ENCODE measurements around the gene PSMC3IP. TPM values are rescaled to one million over a fixed set of nuclear protein-coding genes. Genes with fewer than 3 reads are reported as not detected.

The PSMC3IP gene
- total and polyA plus RNA-seq, 4 donors: 0.58 to 3.0 (median 1.1) TPM

DNA sequence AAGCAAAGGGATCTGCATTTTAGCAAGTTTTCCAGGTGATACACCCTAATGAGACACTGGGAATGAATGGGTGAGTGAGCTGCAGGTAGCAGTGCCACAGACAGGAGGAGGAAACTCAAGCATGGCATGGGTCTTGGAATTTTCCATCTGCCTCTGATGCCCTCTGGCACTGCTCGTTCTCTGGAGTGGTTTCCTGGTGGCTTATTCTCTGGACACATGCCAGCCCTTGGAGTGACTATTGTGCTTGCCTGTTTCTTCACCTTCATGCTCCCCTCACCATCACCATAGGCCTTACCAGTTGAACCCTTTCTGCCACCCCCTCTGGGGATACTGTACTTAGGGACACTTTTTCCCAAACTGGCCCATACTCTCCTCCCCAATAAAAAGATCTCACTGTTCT is 14.0 kb downstream of the PSMC3IP start:
- 13% methylated on average over 1 of the region's 1 CpG for WGBS
- Histone ChIP-seq H3K4me1 (ENCODE audit: control insufficient read depth in 4 of 4, insufficient read depth in 4 of 4, low read length in 3 of 4) (peaks cover 15 to 63% (median 51%) of the 10 kb centered on the region in 4 donors), H3K9ac (ENCODE audit: low read depth in 1 of 2, low read length in 2 of 2) (no peak overlapping the region), H3K4me3 (ENCODE audit: low read depth in 1 of 3, low read length in 3 of 3) (peak overlapping the region; percentile 7 to 85 (median 80)), H3K9me3 (ENCODE audit: control insufficient read depth in 4 of 4, low read length in 3 of 4) (no peaks in the 10 kb centered on the region), H3K27me3 (ENCODE audit: control insufficient read depth in 4 of 4, insufficient read depth in 4 of 4, low read length in 3 of 4) (no peaks in the 10 kb centered on the region), H3K27ac (ENCODE audit: low read depth in 1 of 2, low read length in 2 of 2) (peak overlapping the region; percentile 49 to 85), H3K36me3 (ENCODE audit: control insufficient read depth in 4 of 4, insufficient read depth in 3 of 4, low read depth in 1 of 4, low read length in 3 of 4) (peaks cover 0 to 9% (median 6%) of the 10 kb centered on the region in 4 donors)
- no peak for DNase-seq (ENCODE audit: low spot score)
- TF ChIP-seq, protein P1, sequence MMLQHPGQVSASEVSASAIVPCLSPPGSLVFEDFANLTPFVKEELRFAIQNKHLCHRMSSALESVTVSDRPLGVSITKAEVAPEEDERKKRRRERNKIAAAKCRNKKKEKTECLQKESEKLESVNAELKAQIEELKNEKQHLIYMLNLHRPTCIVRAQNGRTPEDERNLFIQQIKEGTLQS (IDR thresholded peaks at IDR 0.05): no peak
- TF ChIP-seq MAX (IDR thresholded peaks at IDR 0.05) (no peak), HNF4G (IDR thresholded peaks at IDR 0.05) (no peak), FOXA1 (IDR thresholded peaks at IDR 0.05) (no peak), SP1 (IDR thresholded peaks at IDR 0.05) (no peak), YY1 (IDR thresholded peaks at IDR 0.05) (no peak), HNF4A (conservative IDR thresholded peaks at IDR 0.05) (no peak), GABPA (IDR thresholded peaks at IDR 0.05 in 1 of 2, conservative IDR thresholded peaks at IDR 0.05 in 1 of 2) (no peak), JUND (IDR thresholded peaks at IDR 0.05) (no peak), EGR1 (IDR thresholded peaks at IDR 0.05; ENCODE audit: low read depth in 2 of 2) (no peak), RXRA (IDR thresholded peaks at IDR 0.05) (no peak), RAD21 (IDR thresholded peaks at IDR 0.05) (no peak)
- TF ChIP-seq, protein P2, sequence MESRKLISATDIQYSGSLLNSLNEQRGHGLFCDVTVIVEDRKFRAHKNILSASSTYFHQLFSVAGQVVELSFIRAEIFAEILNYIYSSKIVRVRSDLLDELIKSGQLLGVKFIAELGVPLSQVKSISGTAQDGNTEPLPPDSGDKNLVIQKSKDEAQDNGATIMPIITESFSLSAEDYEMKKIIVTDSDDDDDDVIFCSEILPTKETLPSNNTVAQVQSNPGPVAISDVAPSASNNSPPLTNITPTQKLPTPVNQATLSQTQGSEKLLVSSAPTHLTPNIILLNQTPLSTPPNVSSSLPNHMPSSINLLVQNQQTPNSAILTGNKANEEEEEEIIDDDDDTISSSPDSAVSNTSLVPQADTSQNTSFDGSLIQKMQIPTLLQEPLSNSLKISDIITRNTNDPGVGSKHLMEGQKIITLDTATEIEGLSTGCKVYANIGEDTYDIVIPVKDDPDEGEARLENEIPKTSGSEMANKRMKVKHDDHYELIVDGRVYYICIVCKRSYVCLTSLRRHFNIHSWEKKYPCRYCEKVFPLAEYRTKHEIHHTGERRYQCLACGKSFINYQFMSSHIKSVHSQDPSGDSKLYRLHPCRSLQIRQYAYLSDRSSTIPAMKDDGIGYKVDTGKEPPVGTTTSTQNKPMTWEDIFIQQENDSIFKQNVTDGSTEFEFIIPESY (IDR thresholded peaks at IDR 0.05): no peak

DNA sequence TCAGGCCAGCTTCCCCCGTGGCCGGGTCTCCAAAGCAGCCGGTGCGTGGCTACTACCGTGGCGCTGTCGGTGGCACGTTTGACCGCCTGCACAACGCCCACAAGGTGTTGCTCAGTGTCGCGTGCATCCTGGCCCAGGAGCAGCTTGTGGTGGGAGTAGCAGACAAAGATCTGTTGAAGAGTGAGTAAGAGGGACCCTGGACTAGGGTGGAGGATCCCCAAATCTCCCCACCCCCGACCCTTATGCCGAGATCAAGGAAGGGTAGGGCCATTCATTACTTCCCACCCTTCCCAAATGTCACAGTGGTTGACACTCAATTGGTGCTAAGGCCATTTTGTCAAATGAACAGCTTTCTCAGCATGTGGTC is 14.4 kb downstream of the PSMC3IP start:
- Histone ChIP-seq H3K4me1 (ENCODE audit: control insufficient read depth in 4 of 4, insufficient read depth in 4 of 4, low read length in 3 of 4) (peaks cover 15 to 60% (median 49%) of the 10 kb centered on the region in 4 donors), H3K27me3 (ENCODE audit: control insufficient read depth in 4 of 4, insufficient read depth in 4 of 4, low read length in 3 of 4) (no peaks in the 10 kb centered on the region), H3K36me3 (ENCODE audit: control insufficient read depth in 4 of 4, insufficient read depth in 3 of 4, low read depth in 1 of 4, low read length in 3 of 4) (peaks cover 0 to 8% (median 5%) of the 10 kb centered on the region in 4 donors), H3K27ac (ENCODE audit: low read depth in 1 of 2, low read length in 2 of 2) (peak overlapping the region; percentile 85 to 86), H3K9ac (ENCODE audit: low read depth in 1 of 2, low read length in 2 of 2) (peak overlapping the region; percentile 61 to 97), H3K4me3 (ENCODE audit: low read depth in 1 of 3, low read length in 3 of 3) (peak overlapping the region; percentile 80 to 90 (median 85)), H3K9me3 (ENCODE audit: control insufficient read depth in 4 of 4, low read length in 3 of 4) (no peaks in the 10 kb centered on the region)
- no peak for DNase-seq (ENCODE audit: low spot score)
- TF ChIP-seq, protein P1 (IDR thresholded peaks at IDR 0.05): no peak
- TF ChIP-seq YY1 (IDR thresholded peaks at IDR 0.05) (no peak), NR2F2 (IDR thresholded peaks at IDR 0.05) (no peak), MAX (IDR thresholded peaks at IDR 0.05) (no peak), HNF4G (IDR thresholded peaks at IDR 0.05) (no peak), HNF4A (conservative IDR thresholded peaks at IDR 0.05) (no peak), SP1 (IDR thresholded peaks at IDR 0.05) (no peak), TAF1 (conservative IDR thresholded peaks at IDR 0.05) (no peak), RAD21 (IDR thresholded peaks at IDR 0.05) (no peak), RXRA (IDR thresholded peaks at IDR 0.05) (no peak), FOXA2 (IDR thresholded peaks at IDR 0.05) (no peak), JUND (IDR thresholded peaks at IDR 0.05) (no peak), FOXA1 (IDR thresholded peaks at IDR 0.05) (no peak), GABPA (IDR thresholded peaks at IDR 0.05 in 1 of 2, conservative IDR thresholded peaks at IDR 0.05 in 1 of 2) (no peak), EGR1 (IDR thresholded peaks at IDR 0.05; ENCODE audit: low read depth in 2 of 2) (no peak)
- TF ChIP-seq, protein P3, sequence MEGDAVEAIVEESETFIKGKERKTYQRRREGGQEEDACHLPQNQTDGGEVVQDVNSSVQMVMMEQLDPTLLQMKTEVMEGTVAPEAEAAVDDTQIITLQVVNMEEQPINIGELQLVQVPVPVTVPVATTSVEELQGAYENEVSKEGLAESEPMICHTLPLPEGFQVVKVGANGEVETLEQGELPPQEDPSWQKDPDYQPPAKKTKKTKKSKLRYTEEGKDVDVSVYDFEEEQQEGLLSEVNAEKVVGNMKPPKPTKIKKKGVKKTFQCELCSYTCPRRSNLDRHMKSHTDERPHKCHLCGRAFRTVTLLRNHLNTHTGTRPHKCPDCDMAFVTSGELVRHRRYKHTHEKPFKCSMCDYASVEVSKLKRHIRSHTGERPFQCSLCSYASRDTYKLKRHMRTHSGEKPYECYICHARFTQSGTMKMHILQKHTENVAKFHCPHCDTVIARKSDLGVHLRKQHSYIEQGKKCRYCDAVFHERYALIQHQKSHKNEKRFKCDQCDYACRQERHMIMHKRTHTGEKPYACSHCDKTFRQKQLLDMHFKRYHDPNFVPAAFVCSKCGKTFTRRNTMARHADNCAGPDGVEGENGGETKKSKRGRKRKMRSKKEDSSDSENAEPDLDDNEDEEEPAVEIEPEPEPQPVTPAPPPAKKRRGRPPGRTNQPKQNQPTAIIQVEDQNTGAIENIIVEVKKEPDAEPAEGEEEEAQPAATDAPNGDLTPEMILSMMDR (IDR thresholded peaks at IDR 0.05; ENCODE audit: low read depth, low read length, missing input control): no peak
- TF ChIP-seq, protein P4, sequence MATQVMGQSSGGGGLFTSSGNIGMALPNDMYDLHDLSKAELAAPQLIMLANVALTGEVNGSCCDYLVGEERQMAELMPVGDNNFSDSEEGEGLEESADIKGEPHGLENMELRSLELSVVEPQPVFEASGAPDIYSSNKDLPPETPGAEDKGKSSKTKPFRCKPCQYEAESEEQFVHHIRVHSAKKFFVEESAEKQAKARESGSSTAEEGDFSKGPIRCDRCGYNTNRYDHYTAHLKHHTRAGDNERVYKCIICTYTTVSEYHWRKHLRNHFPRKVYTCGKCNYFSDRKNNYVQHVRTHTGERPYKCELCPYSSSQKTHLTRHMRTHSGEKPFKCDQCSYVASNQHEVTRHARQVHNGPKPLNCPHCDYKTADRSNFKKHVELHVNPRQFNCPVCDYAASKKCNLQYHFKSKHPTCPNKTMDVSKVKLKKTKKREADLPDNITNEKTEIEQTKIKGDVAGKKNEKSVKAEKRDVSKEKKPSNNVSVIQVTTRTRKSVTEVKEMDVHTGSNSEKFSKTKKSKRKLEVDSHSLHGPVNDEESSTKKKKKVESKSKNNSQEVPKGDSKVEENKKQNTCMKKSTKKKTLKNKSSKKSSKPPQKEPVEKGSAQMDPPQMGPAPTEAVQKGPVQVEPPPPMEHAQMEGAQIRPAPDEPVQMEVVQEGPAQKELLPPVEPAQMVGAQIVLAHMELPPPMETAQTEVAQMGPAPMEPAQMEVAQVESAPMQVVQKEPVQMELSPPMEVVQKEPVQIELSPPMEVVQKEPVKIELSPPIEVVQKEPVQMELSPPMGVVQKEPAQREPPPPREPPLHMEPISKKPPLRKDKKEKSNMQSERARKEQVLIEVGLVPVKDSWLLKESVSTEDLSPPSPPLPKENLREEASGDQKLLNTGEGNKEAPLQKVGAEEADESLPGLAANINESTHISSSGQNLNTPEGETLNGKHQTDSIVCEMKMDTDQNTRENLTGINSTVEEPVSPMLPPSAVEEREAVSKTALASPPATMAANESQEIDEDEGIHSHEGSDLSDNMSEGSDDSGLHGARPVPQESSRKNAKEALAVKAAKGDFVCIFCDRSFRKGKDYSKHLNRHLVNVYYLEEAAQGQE (IDR thresholded peaks at IDR 0.05): no peak
- TF ChIP-seq, protein P2 (IDR thresholded peaks at IDR 0.05): no peak
- 33% methylated on average over 14 of the region's 14 CpGs for WGBS
